T-cell (primary cell): ENCODE measurements around the gene GRAMD1A. TPM values are rescaled to one million over a fixed set of nuclear protein-coding genes. Genes with fewer than 3 reads are reported as not detected.
"Not testable (repeated sequence)": the region's sequence is repeated elsewhere in the genome, so short reads cannot be mapped to it uniquely, and the experiment has no call there.

Source experiments
- ATAC-seq, 4 experiments: fragments of 200-7000 bp in 3 of 4; fragments of 150-1000 bp in 1 of 4; cut with Tn5 transposase; replicated peaks in 1 of 4; 1 replicate in 3 of 4; 2 replicates in 1 of 4; pipeline ENCODE4 v1.10.0; 2021; ENCODE audit warnings: moderate library complexity in 3 of 4, mild to moderate bottlenecking in 2 of 4, moderate number of reproducible peaks in 1 of 4
- CTCF ChIA-PET, 2 donors: fragments of 300-600 bp; sonication (Branson Sonifier 250); formaldehyde crosslinking; loops; one replicate each; lab custom pipeline; 2022; ENCODE audit warnings: antibody characterized with exemption in 2 of 2; lab: Charles Lee
- POLR2A ChIA-PET, 2 donors: fragments of 300-600 bp; sonication (Branson Sonifier 250); formaldehyde crosslinking; loops; one replicate each; lab custom pipeline; 2022; ENCODE audit warnings: antibody characterized with exemption in 2 of 2; lab: Charles Lee
- DNase-seq, 35 experiments: peaks; one replicate each; pipeline versions ENCODE4 v3.0.0 to v3.0.0-alpha.2; 2013 to 2023
- H3K27ac ChIP-seq: one replicate; pipeline ENCODE4 v1.5.1; 2013; ENCODE audit warnings: low read length
- H3K27me3 ChIP-seq, 2 experiments: replicated peaks in 1 of 2; 1 replicate in 1 of 2; 2 replicates in 1 of 2; pipeline versions ENCODE4 v1.6.1 to v1.7.0; 2013; ENCODE audit warnings: low read length in 1 of 2, mixed read lengths in 1 of 2; ENCODE audit not compliant: control insufficient read depth in 2 of 2, insufficient read depth in 2 of 2; ENCODE audit errors: extremely low read depth in 1 of 2
- H3K36me3 ChIP-seq, 2 donors: 1 replicate in 1 of 2; 2 replicates in 1 of 2; pipeline versions ENCODE4 v1.6.1 to v1.7.0; 2013; ENCODE audit warnings: low read length in 1 of 2; ENCODE audit not compliant: control insufficient read depth in 2 of 2, insufficient read depth in 1 of 2; ENCODE audit errors: extremely low read depth in 1 of 2
- H3K4me1 ChIP-seq, 2 experiments: 1 replicate in 1 of 2; 2 replicates in 1 of 2; pipeline versions ENCODE4 v1.6.1 to v1.7.0; 2013; ENCODE audit warnings: low read length in 2 of 2, mixed read lengths in 1 of 2; ENCODE audit not compliant: insufficient read depth in 2 of 2, control insufficient read depth in 1 of 2; ENCODE audit errors: extremely low read depth in 1 of 2
- H3K4me3 ChIP-seq, 2 donors: 1 replicate in 1 of 2; 2 replicates in 1 of 2; pipeline versions ENCODE4 v1.5.1 to v1.7.0; 2013; ENCODE audit warnings: mild to moderate bottlenecking in 2 of 2, low read length in 1 of 2, moderate library complexity in 1 of 2; ENCODE audit not compliant: control insufficient read depth in 1 of 2; ENCODE audit errors: extremely low read depth in 1 of 2
- H3K9me3 ChIP-seq: 2 replicates; pipeline ENCODE4 v1.7.0; 2013
- H3K27ac Mint-ChIP-seq, 2 donors: one replicate each; pipeline ENCODE4 v1.8.0; 2020 to 2021; ENCODE audit warnings: mild to moderate bottlenecking in 2 of 2, mixed read lengths in 2 of 2
- H3K27me3 Mint-ChIP-seq, 2 donors: one replicate each; pipeline ENCODE4 v1.8.0; 2021 to 2022; ENCODE audit warnings: mixed read lengths in 2 of 2
- H3K36me3 Mint-ChIP-seq: one replicate; pipeline ENCODE4 v1.8.0; 2021; ENCODE audit warnings: mixed read lengths
- H3K4me1 Mint-ChIP-seq, 3 donors: one replicate each; pipeline ENCODE4 v1.8.0; 2020 to 2022; ENCODE audit warnings: mixed read lengths in 3 of 3, mild to moderate bottlenecking in 1 of 3
- H3K4me3 Mint-ChIP-seq, 3 donors: one replicate each; pipeline ENCODE4 v1.8.0; 2020 to 2022; ENCODE audit warnings: mild to moderate bottlenecking in 3 of 3, mixed read lengths in 3 of 3, moderate library complexity in 3 of 3
- H3K9me3 Mint-ChIP-seq, 3 donors: one replicate each; pipeline ENCODE4 v1.8.0; 2020 to 2022; ENCODE audit warnings: mixed read lengths in 3 of 3
- whole genome bisulfite sequencing: methylation state at CpG from one replicate; pipeline ENCODE4 v1.1.5; 2013; ENCODE audit warnings: missing lambda C conversion rate; ENCODE audit not compliant: insufficient coverage; 5-methylcytosine and 5-hydroxymethylcytosine counted together
- total RNA-seq, 35 experiments: library from RNA in 6 of 35; stranded (reverse) in 6 of 35; fragments of 120-200 nt in 1 of 35; gene quantifications; one replicate each; pipeline versions ENCODE4 v1.2.1 to v1.2.4 and lab custom pipeline; 2013 to 2026

GRAMD1A gene
- total RNA-seq, 5 donors from 2014 or later (not counting 1 experiment from before 2014, with no cell fraction given): 189 to 318 (median 227) TPM

GRCh38 chr19:34992582-34992981, 7.5 kb upstream of the GRAMD1A start:
- peak overlapping the region in 2 of 3 donors; percentile 46 to 63 for H3K4me3 Mint-ChIP-seq
- H3K36me3 ChIP-seq, H3K9me3 ChIP-seq, H3K27ac ChIP-seq, H3K9me3 Mint-ChIP-seq, H3K27me3 Mint-ChIP-seq, H3K4me3 ChIP-seq, H3K36me3 Mint-ChIP-seq, H3K27me3 ChIP-seq, CTCF ChIA-PET: not testable (repeated sequence)
- H3K4me1 ChIP-seq: peaks cover 13 to 18% of the 10 kb centered on the region in 2 experiments
- 90% methylated on average over 2 of the region's 7 CpGs for WGBS
- peak in 2 of 35 experiments; percentile 40 to 53 for DNase-seq
- POLR2A ChIA-PET: interaction anchor here in 1 of 2 donors (0.7 kb wide), 1 partner anchor 20 kb away, joined by 3 read pairs; no protein-coding TSS in a partner anchor
- H3K4me1 Mint-ChIP-seq: peaks cover 24 to 83% (median 65%) of the 10 kb centered on the region in 3 donors
- ATAC-seq: peak in 1 of 4 experiments; percentile 73
- peak overlapping the region in 1 of 2 donors; percentile 85 for H3K27ac Mint-ChIP-seq

GRCh38 chr19:34994286-34994642, 5.9 kb upstream of the GRAMD1A start:
- Mint-ChIP-seq H3K27ac (peak overlapping the region in 1 of 2 donors; percentile 84), H3K4me1 (peaks cover 38 to 82% (median 70%) of the 10 kb centered on the region in 3 donors), H3K36me3 (no peaks in the 10 kb centered on the region), H3K27me3 (no peaks in the 10 kb centered on the region), H3K9me3 (no peaks in the 10 kb centered on the region), H3K4me3 (peak overlapping the region in 1 of 3 donors; percentile 3)
- CTCF ChIA-PET: no interaction called here
- Histone ChIP-seq H3K4me3 (no peak overlapping the region), H3K27me3 (no peaks in the 10 kb centered on the region), H3K36me3 (no peaks in the 10 kb centered on the region), H3K4me1 (peaks cover 22 to 35% of the 10 kb centered on the region in 2 experiments), H3K9me3 (no peaks in the 10 kb centered on the region), H3K27ac (no peak overlapping the region)
- ATAC-seq (no peak), DNase-seq (no peak)
- WGBS: 88% methylated on average over 7 of the region's 9 CpGs
- POLR2A ChIA-PET: interaction anchor here in 1 of 2 donors (0.6 to 0.7 kb wide), 2 partner anchors 11 to 209 kb away, joined by 3 read pairs; no protein-coding TSS in a partner anchor

- DNase-seq (no peak), ATAC-seq (no peak)
- H3K4me3 ChIP-seq: no peak overlapping the region
- no peaks in the 10 kb centered on the region for H3K9me3 ChIP-seq
- H3K9me3 Mint-ChIP-seq: no peaks in the 10 kb centered on the region
- ChIA-PET CTCF (interaction anchor here in 1 of 2 donors (0.6 kb wide), 1 partner anchor 17 kb away, joined by 4 read pairs; no protein-coding TSS in a partner anchor), POLR2A (no interaction called here)
- H3K27me3 Mint-ChIP-seq: no peaks in the 10 kb centered on the region
- H3K27ac Mint-ChIP-seq: peak overlapping the region; percentile 46 to 98
- peak overlapping the region in 1 of 3 donors; percentile 91 for H3K4me3 Mint-ChIP-seq
- H3K27ac ChIP-seq: no peak overlapping the region
- no peaks in the 10 kb centered on the region for H3K27me3 ChIP-seq
- peaks cover 41 to 84% (median 70%) of the 10 kb centered on the region in 3 donors for H3K4me1 Mint-ChIP-seq
- 95% methylated on average over 12 of the region's 17 CpGs for WGBS
- no peaks in the 10 kb centered on the region for H3K36me3 Mint-ChIP-seq
- H3K36me3 ChIP-seq: no peaks in the 10 kb centered on the region
- H3K4me1 ChIP-seq: peaks cover 26 to 42% of the 10 kb centered on the region in 2 experiments
These were observed 5.2 kb upstream of the GRAMD1A start for GRCh38 chr19:34994643-34995541.

- no peaks in the 10 kb centered on the region for H3K9me3 Mint-ChIP-seq
- H3K36me3 Mint-ChIP-seq: no peaks in the 10 kb centered on the region
- H3K27ac ChIP-seq: peak overlapping the region; percentile 91
- ChIA-PET POLR2A (no interaction called here), CTCF (interaction anchor here in 1 of 2 donors (0.6 kb wide), 1 partner anchor 17 kb away, joined by 4 read pairs; no protein-coding TSS in a partner anchor)
- 100% methylated on average over 4 of the region's 8 CpGs for WGBS
- H3K4me3 Mint-ChIP-seq: peak overlapping the region in 1 of 3 donors; percentile 91
- peak overlapping the region; percentile 98 to 99 for H3K27ac Mint-ChIP-seq
- no peaks in the 10 kb centered on the region for H3K9me3 ChIP-seq
- peaks cover 27 to 43% of the 10 kb centered on the region in 2 experiments for H3K4me1 ChIP-seq
- H3K36me3 ChIP-seq: no peaks in the 10 kb centered on the region
- DNase-seq (no peak), ATAC-seq (no peak)
- peaks cover 40 to 79% (median 65%) of the 10 kb centered on the region in 3 donors for H3K4me1 Mint-ChIP-seq
- H3K27me3 Mint-ChIP-seq: no peaks in the 10 kb centered on the region
- H3K27me3 ChIP-seq: no peaks in the 10 kb centered on the region
- H3K4me3 ChIP-seq: no peak overlapping the region
These were observed 4.6 kb upstream of the GRAMD1A start for GRCh38 chr19:34995551-34995950.

GRCh38 chr19:34997071-34997617, 3.0 kb upstream of the GRAMD1A start:
- 21% methylated on average over 2 of the region's 8 CpGs for WGBS
- peak in 13 of 35 experiments; percentile 22 to 73 (median 39) for DNase-seq
- POLR2A ChIA-PET: interaction anchor here in 1 of 2 donors (0.5 to 0.7 kb wide), 4 partner anchors 25 to 808 kb away, joined by 3 to 8 read pairs (median 8); no protein-coding TSS in a partner anchor

GRCh38 chr19:34998224-34998623, 1.9 kb upstream of the GRAMD1A start:
- Histone ChIP-seq H3K4me1 (peaks cover 36 to 70% of the 10 kb centered on the region in 2 experiments), H3K27ac (peak overlapping the region; percentile 91)
- no CpG with 5 or more reads among the region's 7 CpGs for WGBS
- H3K9me3 Mint-ChIP-seq, H3K36me3 Mint-ChIP-seq, H3K27me3 ChIP-seq, ATAC-seq, H3K27me3 Mint-ChIP-seq, H3K36me3 ChIP-seq, POLR2A ChIA-PET, H3K4me3 ChIP-seq, DNase-seq, H3K9me3 ChIP-seq: not testable (repeated sequence)
- Mint-ChIP-seq H3K4me3 (peak overlapping the region; percentile 67 to 91 (median 71)), H3K27ac (peak overlapping the region; percentile 98 to 99), H3K4me1 (peaks cover 60 to 73% (median 72%) of the 10 kb centered on the region in 3 donors)
- CTCF ChIA-PET: interaction anchor here in 1 of 2 donors (0.8 kb wide), 1 partner anchor 25 kb away, joined by 6 read pairs; no protein-coding TSS in a partner anchor

More at GRCh38 chr19:34997071-34997617, 3.0 kb upstream of the GRAMD1A start:
- Histone ChIP-seq H3K9me3 (no peaks in the 10 kb centered on the region), H3K4me1 (peaks cover 31 to 59% of the 10 kb centered on the region in 2 experiments), H3K36me3 (no peaks in the 10 kb centered on the region), H3K27ac (peak overlapping the region; percentile 91), H3K4me3 (no peak overlapping the region), H3K27me3 (no peaks in the 10 kb centered on the region)
- Mint-ChIP-seq H3K27ac (peak overlapping the region; percentile 98 to 99), H3K4me3 (peak overlapping the region; percentile 67 to 91 (median 71)), H3K9me3 (no peaks in the 10 kb centered on the region), H3K36me3 (no peaks in the 10 kb centered on the region), H3K27me3 (no peaks in the 10 kb centered on the region), H3K4me1 (peaks cover 50 to 71% (median 69%) of the 10 kb centered on the region in 3 donors)
- peak; percentile 24 to 58 (median 33) for ATAC-seq
- CTCF ChIA-PET: interaction anchor here in 1 of 2 donors (0.8 kb wide), 1 partner anchor 24 kb away, joined by 6 read pairs; no protein-coding TSS in a partner anchor
